ENCODE results near the gene CGRRF1.

Gene CGRRF1

DNA sequence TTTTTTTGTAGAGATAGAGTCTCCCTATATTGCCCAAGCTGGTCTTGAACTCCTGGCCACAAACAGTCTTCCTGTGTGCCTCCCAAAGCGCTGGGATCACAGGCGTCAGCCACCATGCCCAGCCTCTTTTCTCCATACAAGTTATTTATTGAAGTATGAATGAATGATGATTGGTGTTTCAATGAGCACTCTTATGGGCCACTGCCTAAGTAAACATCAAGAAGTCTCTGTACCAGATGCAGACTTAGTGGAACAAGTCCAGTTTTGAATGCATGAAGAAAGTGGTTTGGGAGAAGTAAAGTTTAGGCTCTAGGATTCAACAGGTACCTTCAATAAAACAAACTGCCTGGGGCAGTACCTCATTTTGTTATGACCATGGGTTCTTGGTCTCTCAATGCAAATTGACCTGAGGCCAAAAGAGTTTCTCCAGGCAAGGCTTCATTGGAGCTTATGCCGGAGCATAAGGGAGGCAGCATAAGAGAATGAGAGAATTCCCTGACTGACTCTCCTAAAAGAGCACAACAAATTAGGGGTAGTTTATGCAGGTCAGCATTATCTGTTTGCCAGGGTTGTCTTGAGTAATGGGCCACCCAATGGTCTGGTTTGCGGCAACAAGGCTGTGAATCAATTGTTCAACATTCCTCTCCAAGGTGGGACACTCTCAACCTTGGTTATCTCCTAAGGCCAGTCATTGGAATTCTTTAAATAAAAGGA lies 19.8 kb upstream of the CGRRF1 start:
- Histone ChIP-seq H3K4me3 (ENCODE audit: low read length) (peak overlapping the region; percentile 99), H3K9ac (ENCODE audit: low read length) (peak overlapping the region; percentile 99), H3K4me1 (ENCODE audit: control insufficient read depth, insufficient read depth, low read length) (peaks cover 19% of the 10 kb centered on the region), H3K9me3 (ENCODE audit: control insufficient read depth, low read length) (no peaks in the 10 kb centered on the region), H3K36me3 (ENCODE audit: control insufficient read depth, insufficient read depth, low read length, severe bottlenecking) (no peaks in the 10 kb centered on the region), H3K27me3 (replicated peaks; ENCODE audit: control insufficient read depth, insufficient read depth, low read length) (no peaks in the 10 kb centered on the region)
- no peak for DNase-seq (ENCODE audit: low read depth)

DNA sequence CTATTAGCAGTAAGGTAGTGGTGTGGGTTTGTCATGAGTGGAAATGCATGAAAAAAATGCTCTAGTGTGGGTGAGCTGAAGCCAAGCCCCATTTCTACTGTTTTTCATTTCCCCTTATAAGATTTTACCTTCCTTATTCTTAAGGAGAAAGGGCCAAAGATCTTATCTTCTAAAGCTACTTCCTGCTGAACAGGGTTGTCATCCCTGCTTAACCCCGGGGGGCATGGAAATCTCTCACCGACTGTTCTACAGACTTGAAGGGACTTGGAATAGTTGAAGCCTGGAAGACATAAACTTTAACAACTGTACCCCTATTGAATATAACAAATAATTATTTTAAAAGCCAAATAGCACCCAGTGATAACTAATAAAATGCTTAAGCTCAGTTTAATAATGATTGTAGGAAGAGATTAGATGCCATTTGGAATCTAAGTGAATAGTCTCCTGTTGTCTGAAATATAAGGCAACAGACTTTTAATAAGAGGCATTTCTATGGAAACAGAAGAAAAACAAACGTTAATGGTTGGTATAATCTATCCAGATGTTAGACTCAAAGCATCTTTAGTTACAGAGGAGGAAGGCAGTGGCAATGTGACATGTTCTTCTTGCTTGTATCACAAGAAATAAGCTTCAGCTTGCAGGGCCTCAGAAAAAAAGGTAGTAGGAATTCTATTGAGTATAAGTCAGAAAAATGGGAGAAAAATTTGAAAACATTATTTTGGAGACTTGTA lies 19.1 kb upstream of the CGRRF1 start:
- Histone ChIP-seq H3K4me3 (ENCODE audit: low read length) (no peak overlapping the region), H3K27me3 (replicated peaks; ENCODE audit: control insufficient read depth, insufficient read depth, low read length) (no peaks in the 10 kb centered on the region), H3K4me1 (ENCODE audit: control insufficient read depth, insufficient read depth, low read length) (peaks cover 19% of the 10 kb centered on the region), H3K36me3 (ENCODE audit: control insufficient read depth, insufficient read depth, low read length, severe bottlenecking) (no peaks in the 10 kb centered on the region), H3K9ac (ENCODE audit: low read length) (no peak overlapping the region), H3K9me3 (ENCODE audit: control insufficient read depth, low read length) (no peaks in the 10 kb centered on the region)
- no peak for DNase-seq (ENCODE audit: low read depth)

DNA sequence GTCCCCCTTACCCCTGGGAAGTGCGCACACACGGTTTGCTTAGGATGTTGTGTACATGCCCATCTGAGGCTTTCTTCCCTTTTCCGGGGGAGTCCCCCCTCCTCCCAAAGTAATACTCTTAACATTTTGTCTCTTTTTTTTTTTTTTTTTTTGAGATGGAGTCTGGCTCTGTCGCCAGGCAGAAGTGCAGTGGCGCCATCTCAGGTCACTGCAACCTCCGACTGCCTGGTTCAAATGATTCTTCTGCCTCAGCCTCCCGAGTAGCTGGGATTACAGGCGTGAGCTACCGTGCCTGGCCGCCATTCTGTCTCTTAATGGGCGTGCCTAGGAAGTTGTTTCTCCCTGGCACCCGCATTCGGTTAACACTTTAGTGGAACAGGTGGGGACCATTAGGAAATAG lies 16.4 kb upstream of the CGRRF1 start:
- Histone ChIP-seq H3K4me3 (ENCODE audit: low read length) (no peak overlapping the region), H3K9me3 (ENCODE audit: control insufficient read depth, low read length) (no peaks in the 10 kb centered on the region), H3K27me3 (replicated peaks; ENCODE audit: control insufficient read depth, insufficient read depth, low read length) (peaks cover 3% of the 10 kb centered on the region), H3K4me1 (ENCODE audit: control insufficient read depth, insufficient read depth, low read length) (peaks cover 6% of the 10 kb centered on the region), H3K9ac (ENCODE audit: low read length) (no peak overlapping the region), H3K36me3 (ENCODE audit: control insufficient read depth, insufficient read depth, low read length, severe bottlenecking) (no peaks in the 10 kb centered on the region)
- DNase-seq (ENCODE audit: low read depth): no peak

DNA sequence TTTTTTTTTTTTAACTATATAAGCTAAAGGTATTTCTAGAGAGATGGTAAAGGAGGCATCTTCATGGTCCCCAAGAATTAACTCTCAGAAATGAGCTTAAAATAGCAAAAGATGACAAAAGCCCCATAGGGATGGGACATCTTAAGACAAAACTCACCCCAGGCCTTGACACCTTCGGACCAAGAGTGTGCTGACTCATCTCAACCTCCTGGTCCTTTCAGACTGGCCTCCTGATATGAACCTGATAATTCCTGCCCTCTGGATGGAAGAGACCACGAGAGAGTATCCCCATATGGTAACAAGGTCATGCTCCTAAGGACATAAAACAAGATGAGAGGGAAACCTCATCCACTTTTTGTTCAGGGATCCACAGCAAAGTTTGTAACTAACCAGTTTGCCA lies 12.5 kb upstream of the CGRRF1 start:
- no peaks in the 10 kb centered on the region for H3K9me3 ChIP-seq (ENCODE audit: control insufficient read depth, low read length)
- DNase-seq (ENCODE audit: low read depth): no peak
- no peak overlapping the region for H3K9ac ChIP-seq (ENCODE audit: low read length)
- no peak overlapping the region for H3K4me3 ChIP-seq (ENCODE audit: low read length)
- H3K27me3 ChIP-seq (replicated peaks; ENCODE audit: control insufficient read depth, insufficient read depth, low read length): peaks cover 7% of the 10 kb centered on the region
- no peaks in the 10 kb centered on the region for H3K36me3 ChIP-seq (ENCODE audit: control insufficient read depth, insufficient read depth, low read length, severe bottlenecking)
- H3K4me1 ChIP-seq (ENCODE audit: control insufficient read depth, insufficient read depth, low read length): no peaks in the 10 kb centered on the region

DNA sequence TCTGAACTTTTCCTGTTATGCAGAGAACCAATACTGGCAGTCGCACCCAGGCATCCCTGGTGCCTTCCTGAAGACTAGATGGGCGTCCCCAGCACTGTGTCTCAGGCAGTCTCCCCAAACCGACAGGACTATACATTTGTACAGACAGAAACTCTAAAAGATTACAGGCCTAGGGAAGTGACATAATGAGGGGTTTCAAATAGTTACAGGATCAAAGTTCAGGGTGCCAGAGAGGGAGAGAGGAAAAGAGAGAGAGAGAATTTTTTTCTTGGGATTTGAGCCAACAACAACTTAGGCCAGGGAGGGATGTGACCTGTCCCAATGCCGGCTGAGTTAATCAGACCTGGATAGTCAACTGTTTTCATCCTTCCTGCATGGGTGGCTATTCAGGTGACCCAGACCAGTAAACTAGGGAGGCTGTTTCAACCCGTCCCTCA lies 11.6 kb upstream of the CGRRF1 start:
- Histone ChIP-seq H3K4me3 (ENCODE audit: low read length) (no peak overlapping the region), H3K36me3 (ENCODE audit: control insufficient read depth, insufficient read depth, low read length, severe bottlenecking) (no peaks in the 10 kb centered on the region), H3K9ac (ENCODE audit: low read length) (no peak overlapping the region), H3K27me3 (replicated peaks; ENCODE audit: control insufficient read depth, insufficient read depth, low read length) (peaks cover 7% of the 10 kb centered on the region), H3K4me1 (ENCODE audit: control insufficient read depth, insufficient read depth, low read length) (peaks cover under 1% of the 10 kb centered on the region), H3K9me3 (ENCODE audit: control insufficient read depth, low read length) (no peaks in the 10 kb centered on the region)
- no peak for DNase-seq (ENCODE audit: low read depth)

DNA sequence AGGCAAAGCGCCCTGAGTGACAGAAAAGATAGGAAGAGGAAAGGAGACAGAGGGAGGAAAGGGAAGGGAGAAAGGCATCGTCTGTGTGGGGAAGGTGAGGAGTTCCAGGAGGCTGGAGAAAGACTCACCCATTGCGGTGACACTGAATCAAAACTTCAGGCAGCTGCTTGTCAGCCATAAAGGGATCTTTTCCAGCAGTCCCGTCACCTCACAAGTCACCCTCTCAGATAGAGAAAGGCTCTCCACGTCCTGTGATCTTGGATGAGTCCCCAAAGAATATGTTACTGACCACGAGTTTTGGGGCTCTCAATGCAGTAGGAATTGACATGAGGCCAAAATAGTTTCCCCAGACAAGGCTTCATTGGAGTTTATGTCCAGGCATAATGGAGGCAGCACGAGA lies 11.1 kb upstream of the CGRRF1 start:
- Histone ChIP-seq H3K9me3 (ENCODE audit: control insufficient read depth, low read length) (no peaks in the 10 kb centered on the region), H3K4me1 (ENCODE audit: control insufficient read depth, insufficient read depth, low read length) (peaks cover 4% of the 10 kb centered on the region), H3K4me3 (ENCODE audit: low read length) (no peak overlapping the region), H3K27me3 (replicated peaks; ENCODE audit: control insufficient read depth, insufficient read depth, low read length) (peaks cover 7% of the 10 kb centered on the region), H3K9ac (ENCODE audit: low read length) (no peak overlapping the region), H3K36me3 (ENCODE audit: control insufficient read depth, insufficient read depth, low read length, severe bottlenecking) (no peaks in the 10 kb centered on the region)
- DNase-seq (ENCODE audit: low read depth): no peak

DNA sequence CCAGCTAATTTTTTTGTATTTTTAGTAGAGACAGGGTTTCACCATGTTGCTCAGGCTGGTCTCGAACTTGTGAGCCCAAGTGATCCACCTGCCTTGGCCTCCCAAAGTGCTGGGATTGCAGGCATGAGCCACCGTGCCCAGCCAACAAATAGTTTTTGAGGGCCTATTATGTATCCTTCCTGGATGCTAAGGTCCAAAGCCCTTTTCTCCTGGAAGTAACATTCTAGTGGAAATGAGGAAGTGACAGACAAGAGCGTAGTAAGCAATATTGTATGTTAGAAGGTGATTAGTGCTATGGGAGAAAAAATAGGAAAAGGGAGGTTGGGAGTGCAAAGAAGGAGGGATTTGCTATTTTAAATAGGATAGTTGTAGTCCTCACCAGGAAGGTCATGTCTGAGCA lies 9.0 kb upstream of the CGRRF1 start:
- Histone ChIP-seq H3K4me1 (ENCODE audit: control insufficient read depth, insufficient read depth, low read length) (peaks cover 9% of the 10 kb centered on the region), H3K36me3 (ENCODE audit: control insufficient read depth, insufficient read depth, low read length, severe bottlenecking) (no peaks in the 10 kb centered on the region), H3K4me3 (ENCODE audit: low read length) (no peak overlapping the region), H3K9ac (ENCODE audit: low read length) (no peak overlapping the region), H3K27me3 (replicated peaks; ENCODE audit: control insufficient read depth, insufficient read depth, low read length) (peaks cover 7% of the 10 kb centered on the region), H3K9me3 (ENCODE audit: control insufficient read depth, low read length) (no peaks in the 10 kb centered on the region)
- no peak for DNase-seq (ENCODE audit: low read depth)

DNA sequence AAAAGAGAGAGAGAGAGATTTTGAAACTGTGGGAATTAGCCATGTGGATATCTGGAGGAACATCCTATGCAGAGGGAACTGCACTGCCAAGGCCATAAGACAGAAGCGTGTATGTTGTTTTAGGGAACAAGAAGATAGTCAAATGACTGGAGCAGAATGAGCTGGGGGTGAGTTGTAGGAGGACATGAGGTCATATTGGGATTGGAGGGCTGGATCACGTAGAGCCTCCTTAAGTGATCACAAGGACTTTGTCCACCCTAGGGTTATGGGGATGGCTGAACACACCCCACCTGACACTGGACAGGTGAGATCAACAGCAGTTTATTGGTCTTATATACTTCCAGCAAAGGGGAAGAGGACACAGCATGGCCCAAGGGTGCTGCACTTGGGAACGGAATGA lies 8.2 kb upstream of the CGRRF1 start:
- Histone ChIP-seq H3K27me3 (replicated peaks; ENCODE audit: control insufficient read depth, insufficient read depth, low read length) (peaks cover 7% of the 10 kb centered on the region), H3K9ac (ENCODE audit: low read length) (no peak overlapping the region), H3K4me3 (ENCODE audit: low read length) (no peak overlapping the region), H3K4me1 (ENCODE audit: control insufficient read depth, insufficient read depth, low read length) (peaks cover 9% of the 10 kb centered on the region), H3K9me3 (ENCODE audit: control insufficient read depth, low read length) (no peaks in the 10 kb centered on the region), H3K36me3 (ENCODE audit: control insufficient read depth, insufficient read depth, low read length, severe bottlenecking) (no peaks in the 10 kb centered on the region)
- no peak for DNase-seq (ENCODE audit: low read depth)

DNA sequence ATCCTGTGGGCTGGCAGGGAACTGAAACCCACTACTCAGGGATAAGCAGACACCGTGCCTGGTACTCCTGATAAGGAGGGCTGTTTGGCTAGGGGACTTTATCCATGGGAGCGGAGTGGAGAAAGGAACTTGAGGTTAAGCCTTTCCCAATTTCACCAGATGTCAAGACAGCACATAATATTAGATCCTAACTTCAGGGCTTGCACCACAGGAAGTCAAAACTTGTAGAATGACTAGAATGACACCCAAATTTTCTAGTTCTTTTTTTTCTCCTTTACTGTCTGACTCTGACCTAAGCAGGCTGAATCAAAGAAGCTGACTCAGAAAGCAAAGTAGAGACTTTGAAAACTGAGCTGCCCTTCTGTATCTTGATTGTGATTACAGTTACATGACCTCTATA lies 7.1 kb upstream of the CGRRF1 start:
- Histone ChIP-seq H3K27me3 (replicated peaks; ENCODE audit: control insufficient read depth, insufficient read depth, low read length) (peaks cover 7% of the 10 kb centered on the region), H3K9me3 (ENCODE audit: control insufficient read depth, low read length) (no peaks in the 10 kb centered on the region), H3K4me3 (ENCODE audit: low read length) (no peak overlapping the region), H3K4me1 (ENCODE audit: control insufficient read depth, insufficient read depth, low read length) (peaks cover 9% of the 10 kb centered on the region), H3K9ac (ENCODE audit: low read length) (no peak overlapping the region), H3K36me3 (ENCODE audit: control insufficient read depth, insufficient read depth, low read length, severe bottlenecking) (no peaks in the 10 kb centered on the region)
- DNase-seq (ENCODE audit: low read depth): peak; percentile 18

DNA sequence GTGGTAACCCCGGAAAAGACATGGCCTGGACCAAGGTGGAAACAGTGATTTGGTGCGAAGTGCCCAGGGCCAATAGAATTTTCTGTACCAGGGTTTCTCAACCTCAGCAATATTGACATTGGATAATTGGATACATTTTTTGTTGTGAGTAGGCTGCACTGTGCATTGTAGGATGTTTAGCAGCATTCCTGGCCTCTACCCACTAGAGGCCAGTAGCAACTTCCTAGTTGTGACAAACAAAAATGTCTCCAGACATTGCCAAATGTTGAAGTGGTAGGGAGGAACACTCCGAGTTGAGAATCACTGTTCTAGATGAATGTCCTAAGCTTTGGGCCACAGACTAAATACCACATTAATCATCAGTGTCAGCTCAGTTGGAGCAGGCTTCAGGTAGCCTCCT lies 6.2 kb upstream of the CGRRF1 start:
- H3K27me3 ChIP-seq (replicated peaks; ENCODE audit: control insufficient read depth, insufficient read depth, low read length): peaks cover 2% of the 10 kb centered on the region
- no peak overlapping the region for H3K4me3 ChIP-seq (ENCODE audit: low read length)
- peaks cover 9% of the 10 kb centered on the region for H3K4me1 ChIP-seq (ENCODE audit: control insufficient read depth, insufficient read depth, low read length)
- no peaks in the 10 kb centered on the region for H3K36me3 ChIP-seq (ENCODE audit: control insufficient read depth, insufficient read depth, low read length, severe bottlenecking)
- DNase-seq (ENCODE audit: low read depth): peak; percentile 67
- peak overlapping the region; percentile 6 for H3K9ac ChIP-seq (ENCODE audit: low read length)
- H3K9me3 ChIP-seq (ENCODE audit: control insufficient read depth, low read length): no peaks in the 10 kb centered on the region

DNA sequence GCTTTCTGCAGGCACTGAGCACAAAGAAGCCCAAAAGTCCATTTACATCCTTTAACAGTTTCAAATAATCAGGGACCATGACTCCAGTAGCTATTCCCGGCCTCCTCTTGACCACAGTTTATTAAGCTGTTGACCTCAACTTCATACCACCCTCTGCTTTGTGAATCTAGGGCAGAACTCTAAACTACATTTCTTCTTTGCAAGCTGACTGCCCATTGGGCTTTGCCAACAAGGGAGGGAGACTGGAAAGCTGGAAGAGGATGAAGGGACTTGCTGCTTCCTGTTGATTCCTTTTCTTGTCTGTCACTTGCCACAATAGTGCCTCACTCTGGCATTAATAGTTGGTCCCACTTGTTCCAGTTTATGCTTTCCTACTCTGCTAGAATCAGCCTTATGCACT lies 2.7 kb downstream of the CGRRF1 start:
- Histone ChIP-seq H3K36me3 (ENCODE audit: control insufficient read depth, insufficient read depth, low read length, severe bottlenecking) (peaks cover 11% of the 10 kb centered on the region), H3K9ac (ENCODE audit: low read length) (no peak overlapping the region), H3K4me3 (ENCODE audit: low read length) (no peak overlapping the region), H3K4me1 (ENCODE audit: control insufficient read depth, insufficient read depth, low read length) (peaks cover 14% of the 10 kb centered on the region), H3K9me3 (ENCODE audit: control insufficient read depth, low read length) (peaks cover 15% of the 10 kb centered on the region), H3K27me3 (replicated peaks; ENCODE audit: control insufficient read depth, insufficient read depth, low read length) (no peaks in the 10 kb centered on the region)
- DNase-seq (ENCODE audit: low read depth): no peak
